Suppressor macrophage (primary cell): ENCODE results near the gene NUDT2.
A peak's percentile ranks its signal among the peaks of the same experiment; 100 is the strongest.
"Not testable (repeated sequence)": the region's sequence is repeated elsewhere in the genome, so short reads cannot be mapped to it uniquely, and the experiment has no call there.

ENCODE experiments used
- DNase-seq, 4 experiments: peaks; one replicate each; pipeline ENCODE4 v3.0.0-alpha.2; 2020 to 2022
- total RNA-seq, 17 experiments: gene quantifications; one replicate each; lab custom pipeline; 2026; ENCODE audit warnings: mixed read lengths in 6 of 17, inconsistent platforms in 3 of 17; lab: John Stamatoyannopoulos, UW

Gene NUDT2
- 4.9 to 16.5 (median 9.5) reads per million in 17 experiments for total RNA-seq

- peak; percentile 99 to 100 (median 100) for DNase-seq
These were observed at the start of gene NUDT2, which contains the start of gene KIF24 for GRCh38 chr9:34328987-34329832. Gene NUDT2, plus strand, starts transcription at chr9:34329569. Its CDS starts 9,471 bp downstream, at chr9:34339040. Gene KIF24, minus strand, starts transcription at chr9:34329268. Its CDS starts 17,922 bp downstream, at chr9:34311346.

GRCh38 chr9:34282096-34282495 lies 47.3 kb upstream of the NUDT2 start:
- no peak for DNase-seq

GRCh38 chr9:34289159-34289558 lies 40.2 kb upstream of the NUDT2 start:
- DNase-seq = no peak

- DNase-seq = peak; percentile 68 to 93 (median 82)
These were observed 38.3 kb upstream of the NUDT2 start for GRCh38 chr9:34291023-34291422.

- no peak for DNase-seq
These were observed 37.9 kb upstream of the NUDT2 start for GRCh38 chr9:34291423-34291822.

GRCh38 chr9:34292552-34292951 lies 36.8 kb upstream of the NUDT2 start:
- DNase-seq = no peak

GRCh38 chr9:34301064-34301463 lies 28.3 kb upstream of the NUDT2 start:
- DNase-seq = not testable (repeated sequence)

GRCh38 chr9:34308316-34308715 lies 21.1 kb upstream of the NUDT2 start:
- DNase-seq = not testable (repeated sequence)

GRCh38 chr9:34310215-34310614 lies 19.2 kb upstream of the NUDT2 start:
- DNase-seq = no peak

- DNase-seq = no peak
These were observed 17.7 kb upstream of the NUDT2 start for GRCh38 chr9:34311499-34312185.

GRCh38 chr9:34317436-34317835 lies 11.9 kb upstream of the NUDT2 start:
- DNase-seq = no peak

- no peak for DNase-seq
These were observed 11.1 kb upstream of the NUDT2 start for GRCh38 chr9:34318163-34318790.

- DNase-seq = peak in 2 of 4 experiments; percentile 44 to 55
These were observed 7.9 kb upstream of the NUDT2 start for GRCh38 chr9:34321451-34321850.

- no peak for DNase-seq
These were observed 6.3 kb upstream of the NUDT2 start for GRCh38 chr9:34322899-34323591.

GRCh38 chr9:34326690-34327089 lies 2.7 kb upstream of the NUDT2 start:
- no peak for DNase-seq

- peak in 2 of 4 experiments; percentile 63 to 71 for DNase-seq
These were observed 826 bp upstream of the NUDT2 start for GRCh38 chr9:34328500-34328986.

GRCh38 chr9:34331196-34331595 lies 1.8 kb downstream of the NUDT2 start:
- peak in 2 of 4 experiments; percentile 18 to 30 for DNase-seq

- peak; percentile 39 to 54 (median 44) for DNase-seq
These were observed 3.0 kb downstream of the NUDT2 start for GRCh38 chr9:34332076-34332964.

- DNase-seq = no peak
These were observed 4.5 kb downstream of the NUDT2 start for GRCh38 chr9:34333836-34334235.

GRCh38 chr9:34334337-34334824 lies 5.0 kb downstream of the NUDT2 start:
- no peak for DNase-seq

- peak in 3 of 4 experiments; percentile 24 to 44 (median 28) for DNase-seq
These were observed 5.5 kb downstream of the NUDT2 start for GRCh38 chr9:34334916-34335315.
